Epithelial cell of esophagus (primary cell): ENCODE results near the gene ZNF528.

ENCODE experiments used
- DNase-seq: peaks from one replicate; pipeline ENCODE4 v3.0.0; 2010; ENCODE audit warnings: low read depth
- H3K4me3 ChIP-seq: 2 replicates; pipeline ENCODE4 v1.5.1; 2011; ENCODE audit warnings: mild to moderate bottlenecking, low read length, control low read depth
- CTCF ChIP-seq: IDR thresholded peaks from 2 replicates; pipeline ENCODE4 v1.5.1; 2011; ENCODE audit warnings: low read depth, mild to moderate bottlenecking, low read length, control low read depth, inconsistent platforms; ENCODE audit not compliant: insufficient read depth; ENCODE audit errors: missing control alignments

Gene ZNF528

GRCh38 chr19:52398081-52398441 is 412 bp downstream of the ZNF528 start:
- TF ChIP-seq CTCF = no peak
- peak overlapping the region; percentile 94 for H3K4me3 ChIP-seq
- DNase-seq = no peak

GRCh38 chr19:52410276-52410675 is 12.6 kb downstream of the ZNF528 start:
- H3K4me3 ChIP-seq = no peak overlapping the region
- no peak for DNase-seq
- TF ChIP-seq CTCF = no peak

DNA sequence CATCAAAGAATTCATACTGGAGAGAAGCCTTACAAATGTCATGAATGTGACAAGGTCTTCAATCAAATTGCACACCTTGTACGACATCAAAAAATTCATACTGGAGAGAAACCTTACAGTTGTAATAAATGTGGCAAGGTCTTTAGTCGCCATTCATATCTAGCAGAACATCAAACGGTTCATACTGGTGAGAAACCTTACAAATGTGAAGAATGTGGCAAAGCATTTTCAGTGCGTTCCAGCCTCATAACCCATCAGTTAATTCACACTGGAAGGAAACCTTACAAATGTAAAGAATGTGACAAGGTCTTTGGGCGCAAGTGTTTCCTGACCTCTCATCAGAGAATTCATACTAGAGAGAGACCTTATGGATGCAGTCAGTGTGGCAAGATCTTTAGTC is 18.1 kb downstream of the ZNF528 start:
- no peak for TF ChIP-seq CTCF
- no peak overlapping the region for H3K4me3 ChIP-seq
- DNase-seq = no peak

- no peak for DNase-seq
- H3K4me3 ChIP-seq = no peak within 1 kb of the TSS
- no peak for TF ChIP-seq CTCF
Observed at GRCh38 chr19:52428937-52429336, 31.3 kb downstream of the ZNF528 start, which contains the start of gene ZNF534. TSS of gene ZNF534 (plus strand) at chr19:52429148. CDS start at chr19:52431475, 2,327 bp downstream.

GRCh38 chr19:52442179-52442578 is 44.5 kb downstream of the ZNF528 start:
- no peak for TF ChIP-seq CTCF

DNA sequence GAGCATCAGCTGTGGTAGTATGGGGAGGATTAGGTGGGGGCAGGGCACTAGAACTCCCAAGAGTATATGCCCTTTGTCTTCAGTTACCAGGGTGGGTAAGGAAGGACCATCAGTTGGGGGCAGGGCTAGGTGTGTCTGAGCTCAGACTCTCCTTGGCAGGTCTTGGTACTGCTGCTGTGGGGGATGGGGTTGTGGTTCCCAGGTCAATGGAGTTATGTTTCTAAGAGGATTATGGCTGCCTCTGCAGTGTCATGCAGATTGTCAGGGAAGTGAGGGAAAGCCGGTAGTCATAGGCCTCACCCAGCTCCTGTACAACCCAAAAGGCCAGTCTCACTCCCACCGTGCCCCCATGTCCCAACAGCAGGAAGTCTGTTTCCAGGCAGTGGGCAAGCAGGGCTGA is 46.9 kb downstream of the ZNF528 start:
- no peak for TF ChIP-seq CTCF
- H3K4me3 ChIP-seq = no peak overlapping the region
- no peak for DNase-seq

More at GRCh38 chr19:52442179-52442578, 44.5 kb downstream of the ZNF528 start:
- no peak overlapping the region for H3K4me3 ChIP-seq
- DNase-seq = no peak

DNA sequence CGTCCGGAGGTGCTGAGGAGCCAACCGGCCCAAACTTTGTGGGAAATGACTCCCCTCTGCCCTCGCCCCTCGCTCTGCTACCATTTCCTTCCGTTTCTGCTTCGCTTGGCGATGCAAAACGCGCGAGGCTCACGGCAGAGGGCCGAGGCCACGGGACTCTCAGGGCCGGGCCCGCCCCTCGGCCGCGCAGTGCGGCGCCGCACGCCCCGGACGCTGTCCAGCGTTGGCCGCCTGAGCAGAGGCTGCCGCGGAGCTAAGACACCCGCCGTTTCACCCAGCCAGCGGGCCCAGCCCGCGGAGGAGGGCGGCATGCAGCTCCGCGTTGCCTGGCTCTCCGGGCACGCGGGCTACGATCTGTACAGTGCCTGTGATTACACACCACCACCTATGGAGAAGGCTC is 53.6 kb downstream of the ZNF528 start:
- no peak for DNase-seq
- no peak for TF ChIP-seq CTCF
- H3K4me3 ChIP-seq = no peak overlapping the region
